Heart left ventricle (tissue), 13 donors: Measurements from ENCODE around the gene GCNT4.

Source experiments
- CTCF ChIP-seq, 12 donors: fragments of 200-600 bp; sonication (generic) in 4 of 12; IDR thresholded peaks; one replicate each; pipeline versions ENCODE4 v1.5.0 to v1.8.0; 2018 to 2022; ENCODE audit warnings: antibody characterized with exemption in 12 of 12, mild to moderate bottlenecking in 5 of 12
- POLR2A ChIP-seq, 2 donors: fragments of 450-650 bp; IDR thresholded peaks; one replicate each; pipeline ENCODE4 v1.6.1; 2017; ENCODE audit warnings: antibody characterized with exemption in 2 of 2, mild to moderate bottlenecking in 2 of 2, moderate library complexity in 2 of 2
- donor health status: ischemic (EF 13 %, LVEDD 7.1; RV severe dilation, severe dysfunction).
- donor health status: DM: no; HTN: yes; CAD: no.
- donor health status: DM: no; HTN: no; CAD: no.
- donor health status: ischemic (EF 25% LVEDD 6.9; RV normal size, moderate dysfunction).
- donor health status: ischemic (EF 25% LVEDD 5.7; RV mildly dilated, moderate dysfunction).
- donor health status: ischemic (EF 35%, LVEDD 5.7; RV mildly dilated, moderate dysfunction).
- donor health status: nonischemic (EF 11% LVEDD 7.7; RV severe dilation, severe dysfunction).
- donor health status: DM: yes; HTN: yes; CAD: no.
- donor health status: PGD.
- donor health status: ischemic (EF 29% LVEDD 5.4; RV normal size, mild dysfunction).
- donor health status: nonischemic (EF 23%, LVEDD 6.1; RV moderate dilation, normal function).

GRCh38 chr5:75078027-75078426 lies 25.7 kb upstream of the GCNT4 start:
- TF ChIP-seq CTCF (IDR thresholded peaks at IDR 0.05) = no peak
- TF ChIP-seq POLR2A (IDR thresholded peaks at IDR 0.05) = no peak
